HG03469 (cell line): ENCODE measurements around the gene BANK1.

Experiments
- ATAC-seq: cut with Tn5 transposase; IDR thresholded peaks from one replicate; pipeline ENCODE4 v1.9.1; 2021; ENCODE audit warnings: mild to moderate bottlenecking, moderate library complexity, moderate number of reproducible peaks; ENCODE audit not compliant: unreplicated experiment

Gene BANK1

GRCh38 chr4:101954975-101955678 is 164.6 kb downstream of the BANK1 start:
- ATAC-seq: no peak

GRCh38 chr4:101956068-101956825 is 165.7 kb downstream of the BANK1 start:
- no peak for ATAC-seq

DNA sequence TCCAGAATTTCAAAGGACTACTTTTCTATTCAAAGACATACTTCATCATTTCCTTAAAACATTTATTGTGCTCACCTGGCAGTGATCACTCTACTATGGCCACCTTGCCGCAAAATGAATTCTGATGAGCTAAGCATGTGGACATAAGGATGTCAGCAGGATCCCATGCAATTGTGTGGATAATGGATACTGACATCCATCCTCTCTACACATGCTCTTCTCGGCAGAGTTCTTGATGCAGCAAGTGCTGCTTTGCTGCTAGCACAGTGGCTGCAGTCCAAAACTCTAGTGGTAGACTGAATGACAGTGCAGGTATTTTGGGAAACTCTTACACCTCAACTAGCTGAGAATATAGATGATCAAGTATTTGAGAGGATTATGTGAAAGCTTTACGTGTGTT is 168.0 kb downstream of the BANK1 start:
- ATAC-seq: no peak

DNA sequence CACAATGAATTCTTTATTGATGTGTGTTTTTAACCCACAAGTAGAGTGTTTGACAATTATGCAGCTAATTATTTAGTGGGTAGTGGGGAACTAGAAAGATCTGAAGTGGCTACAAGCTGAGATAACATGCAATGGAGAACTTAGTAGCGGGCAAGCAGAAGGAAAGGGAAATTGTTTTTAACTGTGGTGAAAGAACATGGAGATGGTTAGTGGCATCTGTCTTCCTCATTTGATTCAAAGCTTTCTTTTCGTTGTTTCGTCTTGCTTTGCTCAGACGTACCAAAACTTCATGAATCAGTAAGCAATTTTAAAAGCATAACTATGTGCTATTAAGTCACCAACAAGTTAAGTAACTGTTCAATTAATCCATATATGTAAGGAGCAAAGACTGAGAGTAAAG is 169.9 kb downstream of the BANK1 start:
- ATAC-seq: no peak

- no peak for ATAC-seq
These were observed 170.6 kb downstream of the BANK1 start for GRCh38 chr4:101961144-101961543.

- ATAC-seq: no peak
These were observed 177.3 kb downstream of the BANK1 start for GRCh38 chr4:101967697-101968346.

DNA sequence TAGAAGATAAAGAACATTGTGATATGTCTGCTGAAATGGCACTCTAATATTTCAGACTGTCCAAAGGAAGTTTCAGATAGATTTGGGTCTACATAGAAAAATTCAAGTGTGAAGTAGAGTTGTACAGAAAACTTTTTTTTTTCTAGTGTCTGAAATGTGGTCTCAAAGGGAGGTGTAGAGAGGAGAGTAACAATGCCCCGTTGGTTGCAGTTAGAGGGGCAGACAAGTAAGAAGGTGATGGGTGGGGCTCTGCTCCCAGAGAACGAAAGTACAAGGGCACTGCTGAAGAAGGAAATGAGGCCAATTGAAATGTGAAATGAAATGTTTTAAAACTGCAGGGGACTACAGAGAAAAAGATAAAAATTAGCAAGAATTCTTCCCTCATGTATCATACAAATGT is 177.8 kb downstream of the BANK1 start:
- ATAC-seq: no peak

GRCh38 chr4:101969965-101970364 is 179.4 kb downstream of the BANK1 start:
- ATAC-seq: no peak

DNA sequence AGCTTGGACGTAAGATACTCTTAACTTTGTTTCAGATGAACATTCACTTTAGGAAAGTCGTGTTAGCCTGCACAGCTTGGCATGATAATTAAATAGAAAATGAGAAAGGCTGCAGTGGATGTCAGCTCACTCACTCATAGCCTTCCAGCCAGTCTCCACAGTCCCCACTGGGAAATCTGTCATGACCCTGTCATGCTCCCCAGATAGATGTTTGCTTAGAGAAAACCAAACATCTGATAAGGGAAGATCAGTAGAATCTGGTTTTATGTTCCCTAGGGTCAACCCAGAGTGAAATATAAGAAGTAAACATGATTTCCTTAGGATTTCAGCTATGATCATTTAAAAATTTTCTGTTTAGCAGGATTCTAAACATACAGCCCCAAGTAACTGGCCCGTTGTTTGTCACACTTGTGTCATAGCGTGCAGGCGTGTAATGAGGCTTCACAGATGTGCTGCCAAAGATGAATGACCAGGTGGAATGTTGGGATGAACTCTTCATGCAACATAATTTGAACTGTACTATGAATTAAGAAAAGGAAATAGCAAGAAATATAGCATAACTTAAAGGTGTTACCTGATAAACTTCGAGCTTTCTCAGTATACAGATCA is 180.1 kb downstream of the BANK1 start:
- ATAC-seq: no peak

DNA sequence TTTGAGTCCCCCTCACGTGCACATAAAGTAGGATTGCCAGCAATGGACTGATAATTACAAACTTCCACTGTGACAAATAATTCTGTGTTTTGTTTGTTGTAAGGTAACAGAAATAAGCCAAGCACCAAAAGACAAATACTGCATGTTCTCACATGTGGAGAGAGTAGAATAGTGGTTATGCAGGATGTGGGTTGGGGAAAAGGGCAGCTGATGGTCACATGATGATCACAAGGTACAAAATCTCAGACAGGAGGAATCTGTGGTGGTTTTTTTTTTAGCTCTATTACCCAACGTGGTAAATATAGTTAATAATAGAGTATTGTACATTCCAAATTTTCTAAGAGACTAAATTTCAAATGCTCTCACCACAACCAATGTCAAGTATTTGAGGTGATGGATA is 182.3 kb downstream of the BANK1 start:
- peak; percentile 73 for ATAC-seq

DNA sequence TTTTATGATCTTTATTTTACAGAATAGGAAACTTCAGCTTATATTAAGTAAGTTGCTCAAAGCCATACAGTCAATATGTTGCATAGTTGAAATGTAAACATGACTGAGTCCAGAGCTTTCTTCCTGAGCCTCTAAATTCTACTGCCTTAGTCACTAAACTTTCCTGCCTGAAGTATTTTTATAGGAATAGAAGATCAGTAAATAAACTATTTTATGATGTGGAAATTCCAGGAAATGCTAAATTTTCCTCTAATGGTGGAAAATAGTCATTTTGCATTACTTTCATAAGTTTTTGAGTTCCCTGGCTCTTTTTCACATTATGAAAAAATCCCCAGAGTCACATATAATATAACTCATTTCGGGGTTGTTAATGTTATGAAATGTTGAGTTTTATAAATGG is 182.8 kb downstream of the BANK1 start:
- ATAC-seq: no peak

- ATAC-seq: no peak
These were observed 186.5 kb downstream of the BANK1 start for GRCh38 chr4:101977076-101977475.

DNA sequence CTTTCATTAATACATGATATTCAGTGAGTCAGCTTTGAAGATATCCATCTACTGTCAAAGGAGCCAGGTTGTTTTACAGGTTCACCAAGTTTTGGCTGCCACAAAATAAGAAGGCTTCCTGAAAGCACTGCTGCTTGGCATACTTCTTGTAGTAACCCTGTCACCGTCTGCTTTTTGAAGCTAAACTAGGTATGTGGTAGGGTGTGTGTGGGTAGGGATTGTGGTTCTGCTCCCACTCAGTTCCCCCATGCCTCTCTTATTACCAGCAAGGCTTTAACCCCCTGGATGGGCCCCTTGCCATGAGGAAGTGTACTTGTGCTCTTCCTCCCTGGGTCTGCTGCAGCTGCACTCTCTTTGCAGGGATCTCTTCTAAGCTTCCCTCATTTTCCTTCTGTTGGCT is 191.2 kb downstream of the BANK1 start:
- ATAC-seq: no peak

GRCh38 chr4:101983835-101984234 is 193.3 kb downstream of the BANK1 start:
- no peak for ATAC-seq

- peak; percentile 97 for ATAC-seq
These were observed 197.2 kb downstream of the BANK1 start for GRCh38 chr4:101987623-101988243.

DNA sequence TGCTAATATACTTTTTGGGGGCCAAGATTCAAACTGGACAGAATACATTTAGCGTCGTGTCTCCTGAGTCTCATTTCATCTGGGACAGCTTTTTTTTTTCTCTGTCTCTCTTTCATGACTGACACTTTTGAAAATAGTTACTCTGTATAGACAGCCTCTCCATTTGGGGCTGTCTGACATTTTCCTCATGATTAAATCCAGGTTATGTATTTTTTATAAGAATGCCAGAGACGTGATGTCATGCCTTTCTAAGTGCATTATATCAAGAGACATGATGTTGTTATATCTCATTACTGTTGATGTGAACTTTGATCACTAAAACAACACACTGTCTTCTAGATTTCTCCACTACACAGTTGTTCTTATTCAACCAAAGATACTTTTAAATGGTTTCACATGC is 199.0 kb downstream of the BANK1 start:
- no peak for ATAC-seq

GRCh38 chr4:101992446-101992845 is 201.9 kb downstream of the BANK1 start:
- no peak for ATAC-seq

GRCh38 chr4:101993002-101993841 is 202.7 kb downstream of the BANK1 start:
- ATAC-seq: no peak

DNA sequence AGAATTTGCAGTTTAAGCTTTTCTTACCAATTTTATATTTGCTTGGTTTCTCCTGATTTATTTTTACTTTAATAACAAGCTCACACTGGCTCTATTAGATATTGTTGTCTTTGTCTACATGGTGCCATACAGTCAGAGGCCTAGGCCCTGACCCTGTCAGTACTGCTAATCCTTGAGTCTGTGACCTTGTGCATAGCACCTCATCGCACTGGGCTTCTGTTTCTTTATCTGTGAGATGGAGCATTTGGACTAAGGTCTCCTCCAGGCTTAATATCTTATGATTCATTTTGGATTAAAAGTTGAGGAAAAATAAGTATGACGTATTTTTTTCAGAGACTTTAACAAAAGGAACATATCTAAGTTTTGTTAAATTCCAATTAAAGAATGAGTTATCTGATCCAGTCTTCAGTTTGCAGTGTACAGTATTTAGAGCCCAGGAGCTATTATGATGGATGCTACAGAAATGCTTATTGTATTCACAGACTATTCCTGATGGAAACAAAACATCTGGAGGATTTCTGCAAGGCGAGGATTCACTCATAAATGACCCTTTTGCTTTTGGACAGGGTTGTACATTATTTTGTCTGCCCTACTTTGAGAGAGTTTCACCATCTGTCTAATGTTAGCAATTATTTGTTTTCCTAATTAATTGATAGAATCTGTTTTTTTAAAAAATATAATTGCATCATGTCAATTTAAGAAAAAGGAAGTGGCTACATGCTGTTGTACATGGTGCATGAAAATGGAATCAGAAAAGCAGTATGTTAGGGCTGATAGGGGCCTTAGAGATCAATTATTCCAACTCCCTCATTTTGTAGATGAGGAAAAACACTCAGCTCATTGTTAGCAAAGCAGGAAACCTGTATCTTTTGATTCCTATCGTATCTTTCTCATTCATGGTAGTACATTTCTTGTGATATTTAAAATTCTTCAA is 203.6 kb downstream of the BANK1 start:
- ATAC-seq: no peak
